PC-9 (cell line): ENCODE data around the gene PCDHGA3.

Source experiments
- EZH2 ChIP-seq: fragments of 200-600 bp; sonication (generic); IDR thresholded peaks from 2 replicates; pipeline ENCODE4 v1.8.0; 2017; ENCODE audit warnings: antibody characterized with exemption, low read depth
- TF ChIP-seq, protein P1 (sequence below): fragments of 200-600 bp; sonication (generic); conservative IDR thresholded peaks from 2 replicates; pipeline ENCODE4 v1.6.1; 2017; ENCODE audit warnings: mixed run types, antibody characterized with exemption, mild to moderate bottlenecking, moderate library complexity

DNA sequence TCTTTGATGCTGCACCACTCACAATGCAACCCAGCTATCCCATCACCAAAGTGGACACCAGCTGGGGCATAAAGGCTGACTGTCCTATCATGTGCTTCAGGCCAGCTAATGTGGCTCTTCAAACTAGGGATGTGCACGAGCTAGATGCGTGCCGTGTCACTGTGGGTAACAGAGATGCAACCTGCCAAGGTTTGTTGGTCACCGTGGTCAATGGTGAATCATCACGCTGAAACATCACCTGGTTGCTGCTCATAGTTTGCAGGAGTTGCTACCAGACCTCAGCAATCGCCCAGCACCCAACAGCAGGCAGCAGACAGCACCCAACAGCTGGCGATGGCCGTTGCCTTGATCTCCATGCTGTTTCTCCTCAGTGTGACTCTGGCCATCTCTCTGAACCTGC, 15.4 kb upstream of the PCDHGA3 start:
- TF ChIP-seq, protein P1, sequence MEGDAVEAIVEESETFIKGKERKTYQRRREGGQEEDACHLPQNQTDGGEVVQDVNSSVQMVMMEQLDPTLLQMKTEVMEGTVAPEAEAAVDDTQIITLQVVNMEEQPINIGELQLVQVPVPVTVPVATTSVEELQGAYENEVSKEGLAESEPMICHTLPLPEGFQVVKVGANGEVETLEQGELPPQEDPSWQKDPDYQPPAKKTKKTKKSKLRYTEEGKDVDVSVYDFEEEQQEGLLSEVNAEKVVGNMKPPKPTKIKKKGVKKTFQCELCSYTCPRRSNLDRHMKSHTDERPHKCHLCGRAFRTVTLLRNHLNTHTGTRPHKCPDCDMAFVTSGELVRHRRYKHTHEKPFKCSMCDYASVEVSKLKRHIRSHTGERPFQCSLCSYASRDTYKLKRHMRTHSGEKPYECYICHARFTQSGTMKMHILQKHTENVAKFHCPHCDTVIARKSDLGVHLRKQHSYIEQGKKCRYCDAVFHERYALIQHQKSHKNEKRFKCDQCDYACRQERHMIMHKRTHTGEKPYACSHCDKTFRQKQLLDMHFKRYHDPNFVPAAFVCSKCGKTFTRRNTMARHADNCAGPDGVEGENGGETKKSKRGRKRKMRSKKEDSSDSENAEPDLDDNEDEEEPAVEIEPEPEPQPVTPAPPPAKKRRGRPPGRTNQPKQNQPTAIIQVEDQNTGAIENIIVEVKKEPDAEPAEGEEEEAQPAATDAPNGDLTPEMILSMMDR: no peak
- TF ChIP-seq EZH2: no peak
